Astrocyte (in vitro differentiated cells and primary cell): Measurements from ENCODE around the gene TAF1L. TPM values are rescaled to one million over a fixed set of nuclear protein-coding genes. Genes with fewer than 3 reads are reported as not detected.

ENCODE experiments used
- DNase-seq: peaks from one replicate; pipeline ENCODE4 v3.0.0-alpha.2; 2010; ENCODE audit warnings: low read depth
- FAIRE-seq: peaks from 2 replicates; lab custom pipeline; 2011; peaks lifted over from hg19 to GRCh38; lab: Jason Lieb, UNC
- H2AFZ ChIP-seq: 2 replicates; pipeline ENCODE4 v1.6.0; 2012; ENCODE audit warnings: low read depth, low read length, inconsistent platforms
- H3K27ac ChIP-seq: 2 replicates; pipeline ENCODE4 v1.5.1; 2011; ENCODE audit warnings: low read depth, low read length, inconsistent platforms
- H3K27me3 ChIP-seq: 2 replicates; pipeline ENCODE4 v1.6.0; 2011; ENCODE audit warnings: low read length, inconsistent platforms; ENCODE audit not compliant: insufficient read depth
- H3K36me3 ChIP-seq: 2 replicates; pipeline ENCODE4 v1.5.1; 2011; ENCODE audit warnings: low read length, inconsistent platforms; ENCODE audit not compliant: insufficient read depth
- H3K4me1 ChIP-seq: 2 replicates; pipeline ENCODE4 v1.5.1; 2011; ENCODE audit warnings: low read length, inconsistent platforms; ENCODE audit not compliant: insufficient read depth
- H3K4me2 ChIP-seq: 2 replicates; pipeline ENCODE4 v1.6.0; 2012; ENCODE audit warnings: low read length, inconsistent platforms
- H3K4me3 ChIP-seq: 2 replicates; pipeline ENCODE4 v1.5.1; 2011; ENCODE audit warnings: low read depth, mild to moderate bottlenecking, low read length, inconsistent platforms; ENCODE audit not compliant: insufficient read depth
- H3K79me2 ChIP-seq: 2 replicates; pipeline ENCODE4 v1.6.0; 2012; ENCODE audit warnings: mild to moderate bottlenecking, low read length, inconsistent platforms; ENCODE audit not compliant: insufficient read depth
- H3K9ac ChIP-seq: 2 replicates; pipeline ENCODE4 v1.6.0; 2012; ENCODE audit warnings: mild to moderate bottlenecking, low read length, inconsistent platforms
- H3K9me3 ChIP-seq: 2 replicates; pipeline ENCODE4 v1.5.1; 2012; ENCODE audit warnings: low read depth, mild to moderate bottlenecking, low read length, inconsistent platforms; ENCODE audit not compliant: insufficient read depth
- H4K20me1 ChIP-seq: 2 replicates; pipeline ENCODE4 v1.6.0; 2012; ENCODE audit warnings: low read length, inconsistent platforms; ENCODE audit not compliant: insufficient read depth
- H3K27ac Mint-ChIP-seq: one replicate; pipeline ENCODE4 v1.8.0; 2021; ENCODE audit warnings: mild to moderate bottlenecking, mixed read lengths; ENCODE audit not compliant: unreplicated experiment
- H3K27me3 Mint-ChIP-seq: one replicate; pipeline ENCODE4 v1.8.0; 2021; ENCODE audit warnings: low read depth, mixed read lengths; ENCODE audit not compliant: unreplicated experiment
- H3K36me3 Mint-ChIP-seq: one replicate; pipeline ENCODE4 v1.8.0; 2021; ENCODE audit warnings: low read depth, mixed read lengths; ENCODE audit not compliant: unreplicated experiment
- H3K4me1 Mint-ChIP-seq: one replicate; pipeline ENCODE4 v1.8.0; 2021; ENCODE audit warnings: low read depth, mixed read lengths; ENCODE audit not compliant: unreplicated experiment
- H3K4me3 Mint-ChIP-seq: one replicate; pipeline ENCODE4 v1.8.0; 2021; ENCODE audit warnings: mild to moderate bottlenecking, moderate library complexity, mixed read lengths; ENCODE audit not compliant: unreplicated experiment
- H3K9me3 Mint-ChIP-seq: one replicate; pipeline ENCODE4 v1.8.0; 2021; ENCODE audit warnings: mild to moderate bottlenecking, mixed read lengths; ENCODE audit not compliant: unreplicated experiment
- CTCF ChIP-seq: IDR thresholded peaks from 2 replicates; pipeline ENCODE4 v1.5.1; 2011; ENCODE audit warnings: low read depth, mild to moderate bottlenecking, inconsistent platforms, low read length, moderate library complexity; ENCODE audit not compliant: insufficient read depth
- EZH2 ChIP-seq: IDR thresholded peaks from 2 replicates; pipeline ENCODE4 v1.6.1; 2012; ENCODE audit warnings: mild to moderate bottlenecking, low read length, inconsistent platforms; ENCODE audit not compliant: insufficient read depth
- total RNA-seq: library from RNA; stranded (reverse); gene quantifications from 2 replicates; pipeline ENCODE4 v1.2.1, GENCODE V29; 2021

TAF1L gene
- total RNA-seq, 1 donor from 2014 or later = 0.02 TPM

GRCh38 chr9:32579706-32580331 is 55.6 kb downstream of the TAF1L start:
- peaks cover 6% of the 10 kb centered on the region for H3K4me1 ChIP-seq
- H3K27ac ChIP-seq = no peak overlapping the region
- FAIRE-seq (peak; percentile 76), DNase-seq (no peak)
- H3K4me3 ChIP-seq = no peak overlapping the region
- Mint-ChIP-seq H3K36me3 (no peaks in the 10 kb centered on the region), H3K9me3 (no peaks in the 10 kb centered on the region), H3K4me1 (peaks cover 14% of the 10 kb centered on the region), H3K27me3 (no peaks in the 10 kb centered on the region), H3K27ac (no peak overlapping the region), H3K4me3 (no peak overlapping the region)
- H3K4me2 ChIP-seq = no peak overlapping the region
- no peaks in the 10 kb centered on the region for H3K36me3 ChIP-seq
- no peak for TF ChIP-seq EZH2
- TF ChIP-seq CTCF = peak; percentile 99
- no peak overlapping the region for H2AFZ ChIP-seq
- H3K27me3 ChIP-seq = peaks cover 2% of the 10 kb centered on the region
- no peaks in the 10 kb centered on the region for H3K9me3 ChIP-seq
- H3K9ac ChIP-seq = no peak overlapping the region
- no peaks in the 10 kb centered on the region for H3K79me2 ChIP-seq
- H4K20me1 ChIP-seq = no peaks in the 10 kb centered on the region

Other genes starting within 250 kb of the TAF1L start
- 164 and 187 TPM in 2 replicates for gene RIGI, start 109.5 kb downstream of the TAF1L start, total RNA-seq
- gene SMIM27, start 83.3 kb downstream of the TAF1L start, total RNA-seq = 9.4 and 15.0 TPM in 2 replicates
- 19.7 and 20.4 TPM in 2 replicates for gene TOPORS, start 83.1 kb downstream of the TAF1L start, total RNA-seq
- 56.1 and 56.7 TPM in 2 replicates for gene NDUFB6, start 62.5 kb downstream of the TAF1L start, total RNA-seq
- 1.4 and 3.0 TPM in 2 replicates for gene TMEM215, start 147.9 kb upstream of the TAF1L start, total RNA-seq